NCI-H2196 treated with DMSO at 0.1 percent for 48 hours (cell line): ENCODE measurements around the gene STAB1.

ENCODE experiments used
- DNase-seq: peaks from one replicate; lab custom pipeline; 2025; ENCODE audit not compliant: unreplicated experiment; lab: John Stamatoyannopoulos, UW

Gene STAB1, protein sequence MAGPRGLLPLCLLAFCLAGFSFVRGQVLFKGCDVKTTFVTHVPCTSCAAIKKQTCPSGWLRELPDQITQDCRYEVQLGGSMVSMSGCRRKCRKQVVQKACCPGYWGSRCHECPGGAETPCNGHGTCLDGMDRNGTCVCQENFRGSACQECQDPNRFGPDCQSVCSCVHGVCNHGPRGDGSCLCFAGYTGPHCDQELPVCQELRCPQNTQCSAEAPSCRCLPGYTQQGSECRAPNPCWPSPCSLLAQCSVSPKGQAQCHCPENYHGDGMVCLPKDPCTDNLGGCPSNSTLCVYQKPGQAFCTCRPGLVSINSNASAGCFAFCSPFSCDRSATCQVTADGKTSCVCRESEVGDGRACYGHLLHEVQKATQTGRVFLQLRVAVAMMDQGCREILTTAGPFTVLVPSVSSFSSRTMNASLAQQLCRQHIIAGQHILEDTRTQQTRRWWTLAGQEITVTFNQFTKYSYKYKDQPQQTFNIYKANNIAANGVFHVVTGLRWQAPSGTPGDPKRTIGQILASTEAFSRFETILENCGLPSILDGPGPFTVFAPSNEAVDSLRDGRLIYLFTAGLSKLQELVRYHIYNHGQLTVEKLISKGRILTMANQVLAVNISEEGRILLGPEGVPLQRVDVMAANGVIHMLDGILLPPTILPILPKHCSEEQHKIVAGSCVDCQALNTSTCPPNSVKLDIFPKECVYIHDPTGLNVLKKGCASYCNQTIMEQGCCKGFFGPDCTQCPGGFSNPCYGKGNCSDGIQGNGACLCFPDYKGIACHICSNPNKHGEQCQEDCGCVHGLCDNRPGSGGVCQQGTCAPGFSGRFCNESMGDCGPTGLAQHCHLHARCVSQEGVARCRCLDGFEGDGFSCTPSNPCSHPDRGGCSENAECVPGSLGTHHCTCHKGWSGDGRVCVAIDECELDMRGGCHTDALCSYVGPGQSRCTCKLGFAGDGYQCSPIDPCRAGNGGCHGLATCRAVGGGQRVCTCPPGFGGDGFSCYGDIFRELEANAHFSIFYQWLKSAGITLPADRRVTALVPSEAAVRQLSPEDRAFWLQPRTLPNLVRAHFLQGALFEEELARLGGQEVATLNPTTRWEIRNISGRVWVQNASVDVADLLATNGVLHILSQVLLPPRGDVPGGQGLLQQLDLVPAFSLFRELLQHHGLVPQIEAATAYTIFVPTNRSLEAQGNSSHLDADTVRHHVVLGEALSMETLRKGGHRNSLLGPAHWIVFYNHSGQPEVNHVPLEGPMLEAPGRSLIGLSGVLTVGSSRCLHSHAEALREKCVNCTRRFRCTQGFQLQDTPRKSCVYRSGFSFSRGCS (N-terminal part only)

DNA sequence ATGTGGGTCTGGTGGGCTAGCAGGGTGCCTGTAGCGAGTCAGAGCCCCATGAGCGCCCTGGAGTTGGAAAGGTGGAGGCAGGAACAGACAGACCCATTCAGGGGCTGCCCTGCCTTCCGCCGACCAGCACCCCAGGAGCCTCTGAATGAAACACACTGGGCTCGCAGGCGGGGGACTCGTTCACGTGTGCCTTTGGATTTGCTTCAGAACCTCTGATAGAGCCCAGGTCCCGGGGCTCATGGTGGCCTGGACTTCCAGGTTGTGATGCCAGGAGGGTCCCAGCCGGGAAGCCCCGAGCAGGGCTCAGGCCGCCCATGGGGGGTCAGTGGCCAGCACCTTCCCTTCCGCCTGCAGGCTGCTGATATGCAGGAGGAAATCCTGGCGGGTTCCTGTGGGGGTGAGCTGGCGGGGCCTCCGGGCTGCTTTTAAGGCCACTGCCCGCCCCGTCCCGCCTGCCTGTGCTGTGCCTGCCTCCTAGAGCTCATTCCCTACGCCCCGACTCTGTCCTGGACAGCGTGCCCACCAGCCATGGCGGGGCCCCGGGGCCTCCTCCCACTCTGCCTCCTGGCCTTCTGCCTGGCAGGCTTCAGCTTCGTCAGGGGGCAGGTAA is at the start of gene STAB1:
Gene STAB1 (plus strand): TSS at position 453 of the 610 bp plus-strand sequence. CDS start 76 bp downstream, at position 529.
- no peak for DNase-seq

DNA sequence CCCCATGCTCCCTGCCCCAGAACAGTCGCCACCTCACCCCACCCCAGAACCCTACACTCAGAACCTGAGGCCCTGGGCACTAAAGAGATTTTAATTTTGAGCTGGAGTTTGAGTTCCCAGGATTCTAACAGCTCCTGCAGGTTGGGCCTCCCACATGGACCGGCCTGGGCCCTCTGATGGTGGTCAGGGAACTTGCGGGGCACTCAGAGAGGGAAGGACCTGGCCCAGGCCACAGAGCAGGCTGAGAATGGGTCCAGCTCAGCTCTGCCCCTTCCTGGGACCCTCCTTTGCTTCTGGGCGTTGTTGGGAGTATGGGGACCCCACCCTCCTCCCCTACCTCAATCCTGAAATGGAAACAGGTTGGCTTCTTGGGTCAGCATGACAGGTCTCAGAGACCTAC is 49.1 kb upstream of the STAB1 start:
- DNase-seq: no peak

DNA sequence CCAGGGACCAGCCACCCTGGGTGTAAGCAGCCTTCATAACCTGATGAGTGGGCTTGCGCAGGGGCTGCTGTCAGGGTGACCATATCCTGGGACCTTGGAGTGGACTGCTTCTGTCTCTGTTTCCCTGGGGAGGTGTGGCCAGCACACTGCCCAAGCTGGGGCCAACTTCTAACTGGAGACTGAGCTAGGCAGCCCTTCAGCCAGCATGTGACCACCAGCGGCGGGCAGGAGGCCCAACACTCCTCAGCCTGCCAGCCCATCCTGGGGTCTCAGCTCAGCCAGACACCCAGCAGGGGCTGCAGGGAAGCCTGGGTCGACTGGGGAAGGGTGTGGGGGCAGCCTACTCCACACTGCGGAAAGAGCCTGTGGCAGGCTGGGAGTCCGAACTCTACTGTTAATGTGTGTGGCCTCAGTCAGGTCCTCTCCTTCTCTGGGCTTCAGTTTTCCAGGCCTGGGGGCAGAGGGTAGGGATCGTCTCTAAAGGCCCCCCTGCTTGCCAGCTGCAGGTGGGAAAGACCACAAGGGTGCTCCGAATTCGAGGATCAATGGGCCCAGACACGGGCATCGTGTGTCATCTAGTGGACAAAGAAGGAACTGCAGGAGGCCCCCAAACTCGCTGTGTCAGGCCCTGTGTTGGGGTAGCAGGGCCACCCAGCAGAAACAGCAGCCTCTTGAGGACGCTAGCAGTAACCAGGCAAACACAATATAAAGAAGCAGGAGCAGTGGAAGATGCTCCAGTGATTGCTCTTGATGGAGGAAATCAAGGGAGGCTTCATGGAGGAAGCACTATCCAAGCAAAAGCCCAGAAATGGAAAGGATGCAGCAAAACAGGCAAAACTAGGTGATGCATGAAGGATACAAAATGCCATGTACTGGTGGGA is 48.3 kb upstream of the STAB1 start:
- no peak for DNase-seq

DNA sequence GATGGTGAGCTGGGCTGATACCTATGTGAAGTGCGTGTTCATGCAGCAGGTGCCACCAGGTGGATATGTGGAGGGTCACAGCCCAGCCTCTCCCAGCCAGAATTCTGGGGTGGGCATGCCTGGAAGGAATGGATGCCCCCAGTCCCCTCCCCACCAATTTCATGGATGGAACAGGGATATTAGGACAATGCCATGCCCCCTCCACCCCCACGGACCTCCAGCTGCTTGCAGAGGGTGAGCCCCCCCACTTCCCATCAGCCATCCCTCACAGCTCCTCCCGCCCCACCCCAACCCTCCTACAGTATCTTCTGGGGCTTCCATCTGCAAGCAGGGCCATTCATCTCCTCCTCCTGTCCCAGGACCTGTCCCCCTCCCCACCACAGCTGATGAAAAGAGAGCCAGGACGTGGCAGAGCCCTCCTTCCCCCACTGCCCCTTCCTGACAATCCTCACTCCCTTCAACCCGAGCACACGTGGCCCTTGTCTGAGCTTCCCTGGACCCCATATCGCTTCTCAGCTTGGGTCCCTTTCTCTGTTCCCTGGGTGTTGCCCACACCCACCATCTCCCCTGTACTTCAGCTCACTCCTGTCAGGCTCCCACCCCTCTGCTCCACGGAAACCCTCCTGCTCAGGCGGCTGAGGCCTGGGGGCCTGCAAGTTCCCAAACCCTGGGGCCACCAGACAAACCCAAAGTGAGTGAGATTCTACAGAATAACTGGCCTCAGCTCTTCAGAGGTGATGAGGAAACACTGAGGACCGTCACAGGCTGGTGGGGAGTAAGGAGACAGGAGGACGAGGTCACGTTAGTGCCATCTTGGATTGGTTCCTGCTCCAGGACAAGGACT is 47.4 kb upstream of the STAB1 start:
- no peak for DNase-seq

DNA sequence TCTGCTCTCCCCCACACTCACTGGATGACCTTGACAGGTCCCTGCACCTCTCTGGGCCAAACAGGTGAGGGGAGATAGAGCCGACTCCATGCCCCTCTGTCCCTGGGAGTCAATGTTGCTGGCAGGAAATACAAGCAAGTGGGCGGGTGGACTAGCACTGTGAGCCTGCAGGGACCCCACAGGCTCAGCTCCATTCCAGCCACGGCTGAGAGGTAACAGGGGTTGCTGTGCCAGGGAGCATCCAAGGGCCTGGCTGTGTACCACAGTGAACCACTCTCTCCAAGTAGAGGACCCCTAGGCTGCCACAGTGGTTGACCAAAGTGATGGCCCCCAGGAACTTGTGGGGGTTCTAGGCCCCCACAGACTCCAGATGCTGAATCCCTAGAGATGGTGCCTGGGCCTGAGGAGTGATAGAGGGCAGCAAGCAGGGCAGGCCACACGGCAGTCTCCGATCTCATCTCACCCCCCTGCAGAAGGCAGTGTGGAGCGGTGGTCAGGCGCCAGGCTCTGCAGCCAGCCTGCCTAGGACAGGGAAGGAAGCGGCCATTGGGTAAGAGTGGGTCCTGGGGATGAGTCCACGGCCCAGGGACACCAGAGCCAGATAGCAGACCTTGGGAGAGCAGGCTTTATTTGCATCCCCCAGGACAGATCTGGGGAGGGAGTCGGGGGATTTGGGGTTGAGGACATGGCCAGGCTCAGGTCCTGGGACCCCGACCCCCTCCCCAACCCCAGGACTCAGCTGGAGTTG is 44.5 kb upstream of the STAB1 start:
- no peak for DNase-seq

DNA sequence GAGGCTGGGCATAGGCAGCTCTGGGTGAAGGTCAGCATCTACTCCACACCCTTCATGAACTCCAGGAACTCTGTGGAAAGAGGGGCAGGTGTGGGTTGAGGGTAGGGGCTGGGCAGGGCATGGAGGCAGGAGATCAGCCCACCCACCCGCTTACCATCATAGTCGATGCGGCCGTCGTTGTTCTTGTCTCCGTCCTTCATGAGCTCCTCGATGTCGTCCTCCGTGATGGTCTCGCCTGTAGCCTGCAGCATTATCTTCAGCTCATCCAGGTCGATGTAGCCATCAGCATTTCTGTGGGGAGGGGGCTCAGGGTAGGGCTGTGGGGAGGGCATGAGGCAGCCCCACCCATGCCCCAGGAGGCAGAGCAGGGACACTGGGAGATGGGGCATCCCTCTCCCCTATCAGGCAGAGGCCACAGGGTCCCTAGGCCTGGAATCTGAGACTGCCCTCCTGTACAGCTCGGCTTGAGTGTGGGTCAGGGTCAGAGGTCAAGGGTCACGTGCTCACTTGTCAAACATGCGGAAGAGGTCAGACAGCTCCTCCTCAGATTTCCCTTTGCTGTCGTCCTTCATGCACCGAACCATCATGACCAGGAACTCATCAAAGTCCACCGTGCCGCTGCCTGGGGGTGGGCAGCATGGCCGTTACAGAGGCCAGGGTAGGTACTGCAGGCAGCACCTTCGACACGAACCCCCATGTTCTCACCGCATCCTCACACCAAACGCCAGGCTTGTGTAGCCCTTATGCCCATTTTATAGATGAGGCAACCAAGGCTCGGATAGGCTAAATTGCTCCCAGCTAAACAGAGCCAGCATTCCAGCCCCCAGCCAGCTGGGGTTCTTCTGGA is 43.7 kb upstream of the STAB1 start:
- DNase-seq: no peak

DNA sequence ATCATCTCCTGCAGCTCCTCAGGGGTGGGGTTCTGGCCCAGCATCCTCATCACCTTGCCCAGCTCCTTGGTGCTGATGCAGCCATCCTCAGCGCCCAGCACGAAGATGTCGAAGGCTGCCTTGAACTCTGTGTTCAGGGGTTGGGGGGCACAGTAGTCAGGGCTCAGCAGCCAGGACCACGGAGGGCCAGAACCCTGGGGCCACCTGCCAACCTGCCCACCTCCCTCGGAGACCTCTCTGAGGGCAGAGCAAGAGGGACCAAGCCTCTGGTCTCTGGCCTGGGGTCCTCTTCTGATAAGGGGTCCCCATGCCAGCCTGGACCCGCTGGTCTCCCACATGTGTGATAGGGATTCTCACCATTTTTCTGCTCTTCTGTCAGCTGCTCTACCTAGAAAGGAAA is 43.0 kb upstream of the STAB1 start:
- no peak for DNase-seq

DNA sequence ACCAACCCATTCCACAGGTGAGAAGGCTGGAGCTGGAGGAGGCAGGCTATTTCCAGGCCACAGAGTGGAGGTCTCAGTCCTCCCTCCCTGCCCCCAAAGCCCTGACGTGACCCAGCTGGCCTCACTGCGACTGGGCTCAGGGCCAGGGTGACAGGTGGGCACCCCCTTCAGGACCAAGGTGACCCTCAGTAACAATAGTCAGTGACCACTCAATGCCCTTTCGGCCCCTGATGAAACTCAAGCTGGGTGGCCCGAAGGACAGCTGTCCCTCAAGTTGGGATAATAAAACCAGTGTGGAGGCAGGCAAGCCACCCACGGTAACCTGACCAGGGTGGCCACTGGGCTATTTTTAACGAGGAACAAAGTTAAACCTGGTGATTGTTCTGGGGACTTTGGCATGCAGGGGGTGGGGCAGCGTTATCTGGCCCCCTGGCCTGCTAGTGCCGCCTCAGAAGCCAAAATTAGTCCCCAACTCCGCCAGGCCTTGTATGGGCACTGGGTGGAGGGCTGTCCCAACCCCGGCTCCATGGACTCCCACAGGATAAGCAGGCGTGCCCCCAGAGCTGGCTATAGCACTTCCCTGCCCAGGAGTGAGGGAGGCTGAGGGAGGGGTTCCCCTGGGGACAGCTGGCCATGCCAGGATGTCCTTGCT is 42.4 kb upstream of the STAB1 start:
- no peak for DNase-seq

DNA sequence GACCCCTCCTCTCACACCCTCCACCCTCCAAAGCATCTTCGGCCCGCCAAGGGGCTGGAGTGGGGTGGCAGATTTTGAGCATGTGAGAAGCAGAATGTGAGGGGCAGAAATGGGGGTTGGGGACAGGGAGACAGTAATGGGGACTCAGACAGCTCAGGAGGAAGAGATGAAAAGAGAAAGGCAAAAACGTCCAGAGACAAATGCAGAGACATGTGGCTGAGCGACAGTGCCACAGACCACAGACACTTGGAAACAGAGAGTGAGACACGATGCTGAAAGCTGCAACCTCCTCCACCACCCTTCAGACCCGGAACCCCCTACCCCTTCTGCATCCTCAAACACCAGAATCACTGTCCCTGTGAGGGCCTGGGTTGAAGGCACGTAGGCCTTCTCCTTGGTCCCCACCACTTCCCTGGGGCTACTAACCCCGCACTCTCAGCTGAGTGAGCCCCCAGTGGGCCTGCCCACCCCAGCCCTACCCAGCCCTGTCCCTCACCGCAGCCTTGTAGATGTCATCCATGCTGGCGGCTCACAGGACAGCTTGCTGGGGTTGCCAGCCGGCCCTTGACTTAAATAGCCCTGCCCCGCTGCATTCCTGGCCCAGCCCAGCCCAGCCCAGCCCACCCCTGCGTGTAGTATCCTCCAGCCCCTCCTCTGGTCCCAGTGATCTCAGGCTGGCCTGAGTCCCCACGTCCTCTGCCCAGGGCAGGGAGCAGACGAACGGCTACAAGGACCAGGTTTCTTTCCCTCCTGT is 41.5 kb upstream of the STAB1 start, which contains the start of gene TNNC1:
Gene TNNC1 (minus strand): TSS at position 546 of the 754 bp plus-strand sequence. CDS start 26 bp downstream, at position 520.
- no peak for DNase-seq

DNA sequence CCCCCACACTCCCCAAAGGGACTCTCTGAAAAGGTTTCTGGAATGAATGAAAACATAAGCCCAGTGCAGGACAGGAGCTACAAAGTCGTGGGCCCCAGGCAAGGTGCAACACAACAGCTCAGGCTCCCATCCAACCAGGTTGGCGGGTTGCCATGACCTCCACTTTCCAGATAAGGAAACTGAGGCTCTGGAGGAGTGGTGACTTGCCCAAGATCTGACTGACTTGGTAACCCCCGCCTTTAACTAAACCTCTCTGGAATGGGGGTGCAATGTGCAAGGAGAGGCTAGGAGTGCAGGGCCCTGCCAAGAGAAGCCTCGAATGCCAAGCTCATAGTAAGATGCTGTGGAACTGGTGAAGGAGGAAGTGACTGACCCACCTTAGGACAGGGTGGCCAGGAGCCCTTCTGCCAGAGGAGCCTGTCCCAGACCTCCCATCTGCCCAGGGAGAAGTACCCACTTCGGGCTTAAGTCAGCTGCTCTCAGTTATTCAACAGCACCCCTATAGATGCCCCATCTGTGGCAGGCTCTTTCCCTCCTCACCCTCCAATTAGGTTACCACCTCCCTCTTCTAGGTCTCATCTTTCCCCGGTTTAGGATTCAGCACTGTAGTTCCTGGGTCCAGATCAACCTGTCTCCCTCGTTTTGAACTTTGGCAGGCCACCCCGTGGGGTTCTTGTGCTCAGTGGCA is 40.7 kb upstream of the STAB1 start:
- no peak for DNase-seq

DNA sequence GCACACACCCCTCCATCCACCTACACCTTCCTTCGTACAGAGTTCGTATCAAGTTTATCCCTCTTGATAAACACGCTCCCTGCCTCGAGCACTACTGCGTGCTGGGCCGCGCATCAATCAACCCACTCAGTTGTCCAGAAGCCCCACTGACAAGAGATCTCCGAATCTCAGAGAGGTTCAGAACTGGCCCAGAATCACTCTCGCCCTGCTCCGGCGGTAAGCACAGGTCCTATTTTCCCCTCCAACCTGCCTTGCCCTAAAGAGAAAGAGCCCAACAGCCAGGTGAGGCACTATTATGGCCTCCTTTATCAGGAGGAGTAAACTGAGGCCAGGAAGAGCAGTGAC is 40.2 kb upstream of the STAB1 start:
- DNase-seq: no peak

DNA sequence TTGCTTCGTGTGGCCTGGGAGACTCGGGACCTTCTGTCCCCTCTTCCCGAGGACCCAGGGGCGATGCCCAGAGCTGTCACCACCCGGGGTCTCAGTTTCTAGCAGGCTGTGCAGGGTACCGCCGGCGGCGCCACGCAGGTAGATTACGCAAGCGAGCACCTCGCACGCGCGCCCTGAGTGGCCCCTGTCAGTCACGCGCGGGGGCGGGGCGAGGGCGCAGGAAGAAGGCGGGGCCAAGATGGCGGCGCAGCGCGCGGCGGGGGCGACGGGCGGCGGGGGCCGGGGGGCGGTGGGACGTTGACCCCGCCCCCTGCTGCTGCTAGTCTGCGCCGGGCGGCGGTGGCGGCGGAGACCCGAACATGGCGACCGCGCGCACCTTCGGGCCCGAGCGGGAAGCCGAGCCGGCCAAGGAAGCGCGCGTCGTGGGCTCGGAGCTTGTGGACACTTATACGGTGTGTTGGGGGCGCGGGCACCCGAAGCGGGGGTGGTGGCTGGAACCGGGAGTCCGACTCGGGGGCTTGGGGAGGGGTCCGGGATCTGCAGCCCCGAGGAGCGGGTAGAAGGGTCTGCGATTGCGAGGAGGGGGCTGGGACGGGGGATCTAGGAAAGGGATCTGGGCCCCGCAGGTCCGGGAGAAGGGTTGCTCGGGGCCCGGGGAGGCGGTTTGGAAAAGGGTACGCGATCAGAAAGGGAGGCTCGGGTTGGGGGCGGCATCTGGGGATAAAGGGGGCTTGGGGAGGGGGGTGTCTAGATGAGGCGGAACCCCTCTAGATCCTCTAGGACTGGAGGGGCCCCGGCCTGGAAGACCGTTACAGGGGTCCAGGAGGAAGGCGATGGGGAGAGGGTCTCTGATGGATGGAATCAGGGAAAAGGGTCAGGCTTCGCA is 39.6 kb upstream of the STAB1 start, which contains the start of gene NISCH:
Gene NISCH (plus strand): TSS at position 322 of the 886 bp plus-strand sequence. CDS start 38 bp downstream, at position 360.
- DNase-seq: peak; percentile 31

DNA sequence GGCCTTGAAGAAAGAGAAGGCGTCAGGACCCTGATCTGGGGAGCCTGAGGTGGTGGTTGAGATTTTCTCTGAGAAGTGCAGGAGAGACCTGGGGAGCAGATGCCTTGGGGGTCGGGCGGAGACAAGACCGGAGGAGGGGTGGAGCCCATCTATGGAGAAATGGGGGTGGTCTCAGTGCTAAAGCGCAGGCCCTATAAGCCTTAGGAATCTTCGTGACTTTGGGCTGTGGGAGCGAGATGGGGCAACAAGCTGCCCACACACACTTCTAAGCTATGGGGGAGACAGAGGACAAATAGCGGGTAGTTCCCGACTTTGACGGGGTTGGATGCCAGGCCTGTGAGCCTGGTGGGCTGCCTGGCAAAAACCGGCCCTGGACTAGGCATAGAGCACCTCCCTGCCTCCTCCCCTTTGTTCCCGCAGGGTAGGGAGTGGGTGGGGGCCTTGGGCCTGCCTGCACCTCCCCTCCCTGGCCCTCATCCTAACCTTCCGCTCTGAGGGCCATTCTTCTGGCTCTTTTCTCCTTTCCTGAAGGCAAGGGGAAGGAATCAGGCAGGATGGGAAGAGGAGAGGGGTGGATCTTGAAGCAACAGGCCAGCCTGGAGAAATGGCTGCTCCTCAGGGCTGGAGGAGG is 38.9 kb upstream of the STAB1 start:
- no peak for DNase-seq

DNA sequence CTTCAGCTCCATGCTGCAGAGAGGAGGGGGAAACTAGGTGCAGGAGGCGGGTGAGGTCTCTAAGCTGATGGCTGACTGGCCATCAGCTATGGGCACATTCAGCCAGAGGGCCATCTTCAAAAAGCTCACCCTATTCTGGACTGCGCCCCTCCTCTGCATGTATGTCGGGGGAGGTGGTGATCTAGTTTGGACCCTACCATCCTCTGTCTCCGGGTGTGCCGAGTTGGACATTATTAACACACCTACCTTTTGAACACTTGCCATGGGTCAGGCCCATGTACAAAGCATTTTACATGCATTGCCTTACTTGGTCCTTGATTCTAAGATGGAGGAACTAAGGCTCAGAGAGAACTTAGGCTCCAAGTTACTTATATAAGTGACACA is 38.3 kb upstream of the STAB1 start:
- DNase-seq: no peak
